ENCODE measurements around the gene SIN3B. TPM values are rescaled to one million over a fixed set of nuclear protein-coding genes. Genes with fewer than 3 reads are reported as not detected.

SIN3B gene
- polyA plus RNA-seq, 2 of the 4 experiments (the other 2 are of a cell fraction), result 12.2 to 21.3 TPM

- TF ChIP-seq HEYL (CRISPR knock-in tag; IDR thresholded peaks at IDR 0.05) (no peak), HDAC2 (IDR thresholded peaks at IDR 0.05) (no peak), RCOR1 (IDR thresholded peaks at IDR 0.05; ENCODE audit: low read depth, low read length) (no peak), HOXB5 (CRISPR knock-in tag; IDR thresholded peaks at IDR 0.05) (no peak), CEBPB (IDR thresholded peaks at IDR 0.05) (no peak), MAX (IDR thresholded peaks at IDR 0.05) (no peak), SMC3 (IDR thresholded peaks at IDR 0.05) (no peak), FOSB (CRISPR knock-in tag; IDR thresholded peaks at IDR 0.05) (no peak), ZSCAN20 (CRISPR knock-in tag; IDR thresholded peaks at IDR 0.05) (no peak), KDM5A (IDR thresholded peaks at IDR 0.05) (no peak), EHMT2 (IDR thresholded peaks at IDR 0.05; ENCODE audit: low read depth) (no peak), CHD2 (IDR thresholded peaks at IDR 0.05; ENCODE audit: low read length, partially characterized antibody) (no peak), PHF8 (IDR thresholded peaks at IDR 0.05; ENCODE audit: borderline replicate concordance, low read depth) (no peak), KDM1A (IDR thresholded peaks at IDR 0.05; ENCODE audit: low read depth) (no peak), CTCF (IDR thresholded peaks at IDR 0.05) (no peak)
- no peaks in the 10 kb centered on the region for H3K4me1 ChIP-seq
- ATAC-seq, result no peak
- WGBS (ENCODE audit: missing lambda C conversion rate), result 62% methylated on average over 3 of the region's 19 CpGs
- no peak for DNase-seq (ENCODE audit: low read depth in 1 of 2, low spot score in 1 of 2)
- H3K4me2 ChIP-seq, result no peak overlapping the region
- no peak overlapping the region for H3K4me3 ChIP-seq
- FAIRE-seq, result no peak
- no peaks in the 10 kb centered on the region for H3K9me3 ChIP-seq
- ChIA-PET POLR2A (no interaction called here), CTCF (interaction anchor here (0.8 to 2.2 kb wide), 2 partner anchors 10 to 131 kb away, joined by 3 to 6 read pairs; no protein-coding TSS in a partner anchor)
- no peak overlapping the region for H3K27ac ChIP-seq
Observed at GRCh38 chr19:16901491-16902175, 72.4 kb downstream of the SIN3B start.

- Histone ChIP-seq H3K9me3 (no peaks in the 10 kb centered on the region), H3K4me3 (no peak overlapping the region), H3K27ac (no peak overlapping the region), H3K4me2 (no peak overlapping the region), H3K4me1 (no peaks in the 10 kb centered on the region)
- FAIRE-seq (no peak), ATAC-seq (no peak), DNase-seq (ENCODE audit: low read depth in 1 of 2, low spot score in 1 of 2) (no peak)
- ChIA-PET CTCF (interaction anchor here (0.8 to 2.2 kb wide), 3 partner anchors 9 to 132 kb away, joined by 3 to 6 read pairs (median 3); no protein-coding TSS in a partner anchor), POLR2A (no interaction called here)
- 57% methylated on average over 7 of the region's 12 CpGs for WGBS (ENCODE audit: missing lambda C conversion rate)
- TF ChIP-seq NFE2L2 (conservative IDR thresholded peaks at IDR 0.05; ENCODE audit: low read length) (no peak), HOXB5 (CRISPR knock-in tag; IDR thresholded peaks at IDR 0.05) (no peak), RNF2 (IDR thresholded peaks at IDR 0.05; ENCODE audit: borderline replicate concordance, low read depth) (no peak), CBX8 (IDR thresholded peaks at IDR 0.05) (no peak), EHF (CRISPR knock-in tag; IDR thresholded peaks at IDR 0.05) (no peak)
Observed at GRCh38 chr19:16902545-16902944, 73.3 kb downstream of the SIN3B start.

- FAIRE-seq (no peak), DNase-seq (ENCODE audit: low read depth in 1 of 2, low spot score in 1 of 2) (no peak), ATAC-seq (no peak)
- POLR2A ChIA-PET, result no interaction called here
- no peak overlapping the region for H3K4me2 ChIP-seq
- H3K4me1 ChIP-seq, result no peaks in the 10 kb centered on the region
- TF ChIP-seq CBX8 (IDR thresholded peaks at IDR 0.05) (no peak), HOXB13 (CRISPR knock-in tag; IDR thresholded peaks at IDR 0.05; ENCODE audit: low read depth) (no peak), USF2 (IDR thresholded peaks at IDR 0.05) (no peak), RCOR1 (IDR thresholded peaks at IDR 0.05; ENCODE audit: low read depth, low read length) (no peak), ATOH8 (CRISPR knock-in tag; IDR thresholded peaks at IDR 0.05; ENCODE audit: low read depth) (no peak), NR3C1 (IDR thresholded peaks at IDR 0.05) (no peak), EHMT2 (IDR thresholded peaks at IDR 0.05; ENCODE audit: low read depth) (no peak), MAZ (IDR thresholded peaks at IDR 0.05; ENCODE audit: borderline replicate concordance, low read depth, low read length) (no peak), ZFP36 (IDR thresholded peaks at IDR 0.05; ENCODE audit: borderline replicate concordance, partially characterized antibody) (no peak), ZC3H11A (IDR thresholded peaks at IDR 0.05) (no peak), BCL3 (IDR thresholded peaks at IDR 0.05) (no peak)
- no peaks in the 10 kb centered on the region for H3K9me3 ChIP-seq
- H3K27ac ChIP-seq, result no peak overlapping the region
- CTCF ChIA-PET, result interaction anchor here (1.3 kb wide), 1 partner anchor 10 kb away, joined by 3 read pairs; no protein-coding TSS in a partner anchor
- no peak overlapping the region for H3K4me3 ChIP-seq
- 34% methylated on average over 3 of the region's 7 CpGs for WGBS (ENCODE audit: missing lambda C conversion rate)
Observed at GRCh38 chr19:16903347-16903746, 74.1 kb downstream of the SIN3B start.
